SK-N-MC (cell line): ENCODE results near the gene CYBA.

ENCODE experiments used
- EZH2 ChIP-seq: fragments of 200-600 bp; sonication (generic); IDR thresholded peaks from one replicate; pipeline ENCODE4 v1.6.1; 2017; ENCODE audit warnings: antibody characterized with exemption
- POLR2AphosphoS5 ChIP-seq: IDR thresholded peaks from 2 replicates; pipeline ENCODE4 v1.6.1; 2012; ENCODE audit warnings: mild to moderate bottlenecking, low read depth, low read length, borderline replicate concordance

GRCh38 chr16:88688013-88688778 lies 37.3 kb upstream of the CYBA start:
- TF ChIP-seq POLR2AphosphoS5 (no peak), EZH2 (no peak)
